SK-N-DZ (cell line): ENCODE data around the gene LYPD4.

Experiments
- DNase-seq: peaks from one replicate; pipeline ENCODE4 v3.0.0-alpha.2; 2015; ENCODE audit warnings: low spot score

LYPD4 gene

GRCh38 chr19:41853344-41853743 is 8.9 kb upstream of the LYPD4 start:
- no peak for DNase-seq

- DNase-seq = no peak
Measured at GRCh38 chr19:41851456-41851855, 7.0 kb upstream of the LYPD4 start.

DNA sequence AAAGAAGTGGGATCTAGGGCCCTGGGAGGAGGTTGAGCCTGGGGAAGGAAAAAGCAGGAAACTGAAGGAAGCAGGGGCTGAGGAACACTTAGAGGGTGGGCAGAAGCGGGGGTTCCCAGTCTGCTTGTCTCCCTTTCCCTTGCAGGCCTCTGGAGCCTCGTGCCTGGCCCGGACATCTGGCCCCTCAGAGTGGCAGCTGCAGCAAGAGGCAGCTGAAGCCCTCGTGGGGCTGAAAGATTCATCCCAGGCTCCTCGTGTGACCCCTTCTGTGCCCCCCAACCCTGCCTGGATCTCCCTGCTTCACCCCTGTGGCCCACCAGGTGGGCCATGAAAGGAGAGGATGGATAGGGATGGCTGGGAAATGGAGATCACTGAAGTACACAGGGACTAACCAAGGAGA is 5.9 kb upstream of the LYPD4 start:
- DNase-seq = no peak

DNA sequence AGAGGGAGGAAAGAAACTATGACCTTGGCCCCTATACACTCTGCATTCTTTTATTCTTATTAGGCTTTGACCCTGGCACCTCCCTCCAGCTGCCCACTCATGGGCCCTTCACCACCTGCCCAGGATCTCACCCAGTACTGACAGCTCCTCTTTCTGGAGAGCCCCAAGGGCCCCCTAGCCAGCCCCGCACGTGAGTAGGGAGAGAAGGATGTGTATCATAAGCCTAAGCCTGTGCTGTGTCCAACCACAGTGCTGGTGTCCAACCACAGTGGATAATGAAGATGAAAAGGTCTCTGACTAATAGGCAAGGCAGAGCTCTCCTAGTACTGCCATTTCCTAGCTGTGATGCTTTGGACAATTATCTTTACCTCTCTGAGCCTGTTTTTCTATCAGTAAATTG is 4.6 kb upstream of the LYPD4 start:
- no peak for DNase-seq

DNA sequence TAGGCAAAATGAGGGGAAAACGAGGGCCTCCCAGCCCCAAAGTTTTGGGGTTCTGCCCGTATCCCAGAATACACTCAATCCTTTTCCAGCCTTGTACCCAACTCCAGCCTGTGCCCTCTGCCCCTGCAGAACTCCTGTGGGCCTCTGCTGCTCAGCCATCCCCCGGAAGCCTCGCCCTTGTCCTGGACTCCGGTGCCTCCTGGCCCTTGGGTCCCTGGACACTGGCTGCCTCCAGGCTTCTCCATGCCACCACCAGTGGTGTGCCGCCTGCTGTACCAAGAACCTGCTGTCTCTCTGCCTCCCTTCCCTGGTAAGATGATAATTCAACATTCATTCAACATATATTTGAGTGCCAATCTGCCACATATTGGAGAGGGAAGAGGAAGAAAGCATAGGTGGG is 4.2 kb upstream of the LYPD4 start:
- no peak for DNase-seq

DNA sequence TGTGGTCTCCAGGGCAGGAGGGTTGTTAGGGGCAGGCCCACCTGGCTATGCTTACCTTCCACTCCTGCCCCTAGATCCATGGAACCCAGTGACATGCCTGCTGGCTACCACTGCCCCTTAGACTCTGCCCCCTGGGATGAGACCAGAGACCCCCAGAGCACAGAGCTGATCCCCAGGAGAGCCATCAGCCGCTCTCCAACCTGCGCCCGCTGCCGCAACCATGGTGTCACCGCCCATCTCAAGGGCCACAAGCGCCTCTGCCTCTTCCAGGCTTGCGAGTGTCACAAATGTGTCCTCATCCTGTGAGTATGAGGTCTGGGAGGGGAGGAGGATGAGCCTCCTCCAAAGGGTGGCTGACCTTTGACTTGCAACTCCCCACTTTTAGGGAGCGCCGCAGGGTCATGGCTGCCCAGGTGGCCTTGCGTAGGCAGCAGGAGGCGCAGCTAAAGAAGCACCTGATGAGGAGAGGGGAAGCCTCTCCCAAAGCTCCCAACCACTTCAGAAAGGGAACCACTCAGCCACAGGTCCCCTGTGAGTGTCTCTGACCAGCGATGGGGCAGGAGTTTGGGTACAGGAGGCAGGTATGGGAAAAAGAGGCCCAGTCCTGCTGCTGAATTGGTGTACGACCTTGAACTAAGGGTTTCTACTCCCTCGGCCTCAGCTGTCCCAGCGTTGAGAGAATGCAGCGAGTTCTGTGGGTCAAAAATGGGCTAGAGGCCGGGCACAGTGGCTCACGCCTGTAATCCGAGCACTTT is 3.0 kb upstream of the LYPD4 start:
- DNase-seq = no peak

- DNase-seq = no peak
Measured at GRCh38 chr19:41845051-41845590, 638 bp upstream of the LYPD4 start.

- no peak for DNase-seq
Measured at GRCh38 chr19:41845001-41845050, 343 bp upstream of the LYPD4 start, which contains the start of gene DMRTC2. Gene DMRTC2, plus strand, starts transcription at chr19:41845042. Its CDS starts 2,387 bp downstream, at chr19:41847429.

- no peak for DNase-seq
Measured at GRCh38 chr19:41843371-41843770, 1.1 kb downstream of the LYPD4 start.

GRCh38 chr19:41839211-41839610 is 5.3 kb downstream of the LYPD4 start:
- DNase-seq = no peak

GRCh38 chr19:41837981-41838708 is 6.3 kb downstream of the LYPD4 start:
- no peak for DNase-seq

DNA sequence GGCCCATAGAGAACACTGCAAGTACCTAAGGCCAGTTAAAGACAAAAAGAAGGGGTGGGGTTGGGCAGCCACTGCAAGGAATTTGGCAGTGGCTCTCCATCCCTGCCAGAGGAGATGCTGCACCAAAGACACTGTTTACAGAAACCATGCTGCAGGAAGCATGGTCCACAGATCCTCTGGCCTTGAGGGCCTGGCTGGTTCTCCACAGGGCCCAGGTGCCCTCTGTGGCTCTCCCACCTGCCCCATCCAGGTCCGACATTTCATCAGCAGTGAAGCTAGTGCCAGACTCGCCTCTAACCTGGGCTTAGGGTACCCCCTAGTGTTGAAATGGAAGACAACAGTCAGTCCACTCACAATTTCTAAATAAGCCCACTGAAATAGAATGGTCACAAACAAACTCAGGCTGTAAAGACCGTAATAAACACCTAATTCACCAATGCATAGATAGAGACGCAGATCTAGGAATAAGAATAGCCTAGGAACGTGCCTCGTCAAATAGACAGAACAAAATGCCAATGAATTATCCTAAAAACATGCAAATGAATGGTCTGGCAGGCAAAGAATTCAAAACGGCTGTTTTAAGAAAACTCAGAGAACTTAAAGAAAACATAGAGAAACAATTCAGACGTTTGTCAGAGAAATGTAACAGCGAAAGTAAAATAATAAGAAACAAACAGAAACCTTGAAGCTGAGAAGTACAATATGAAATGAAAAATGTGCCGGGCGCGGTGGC is 23.3 kb downstream of the LYPD4 start:
- no peak for DNase-seq

DNA sequence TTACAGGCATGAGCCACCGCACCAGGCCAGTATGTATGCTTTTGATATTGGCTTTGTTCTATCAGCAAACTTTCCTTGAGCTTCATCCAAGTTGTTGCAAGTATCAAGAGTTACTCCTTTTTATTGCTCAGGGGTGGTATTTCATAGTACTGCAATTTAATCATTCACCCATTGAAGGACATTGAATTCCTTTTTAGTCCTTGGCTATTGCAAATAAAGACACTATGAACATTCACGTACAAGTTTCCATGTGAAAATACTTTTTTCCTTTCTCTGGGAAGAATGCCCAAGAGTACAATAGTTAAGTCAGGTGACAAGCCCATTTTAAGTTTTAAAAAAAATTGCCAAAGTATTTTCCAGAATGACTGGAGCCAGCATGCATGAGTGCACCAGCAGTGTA is 27.7 kb downstream of the LYPD4 start:
- no peak for DNase-seq

DNA sequence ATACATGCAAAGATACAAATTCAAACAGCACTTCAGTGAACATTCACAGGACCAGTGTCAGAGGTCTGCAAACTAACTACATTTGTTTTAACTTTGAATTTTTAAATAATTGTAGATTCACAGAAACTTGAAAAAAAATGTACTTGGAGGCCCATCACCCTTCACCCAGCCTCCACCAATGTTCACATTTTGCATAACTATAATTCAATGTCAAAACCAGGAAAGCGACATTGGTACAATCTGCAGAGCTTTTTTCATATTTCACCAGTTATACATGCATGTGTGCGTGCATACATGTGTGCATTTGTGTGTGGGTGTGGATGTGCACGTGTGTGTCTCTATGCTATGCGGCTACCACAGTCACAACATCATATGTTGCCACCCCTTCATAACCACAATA is 29.2 kb downstream of the LYPD4 start:
- DNase-seq = no peak

- DNase-seq = no peak
Measured at GRCh38 chr19:41813911-41814310, 30.6 kb downstream of the LYPD4 start.

- DNase-seq = no peak
Measured at GRCh38 chr19:41811981-41812380, 32.5 kb downstream of the LYPD4 start.

DNA sequence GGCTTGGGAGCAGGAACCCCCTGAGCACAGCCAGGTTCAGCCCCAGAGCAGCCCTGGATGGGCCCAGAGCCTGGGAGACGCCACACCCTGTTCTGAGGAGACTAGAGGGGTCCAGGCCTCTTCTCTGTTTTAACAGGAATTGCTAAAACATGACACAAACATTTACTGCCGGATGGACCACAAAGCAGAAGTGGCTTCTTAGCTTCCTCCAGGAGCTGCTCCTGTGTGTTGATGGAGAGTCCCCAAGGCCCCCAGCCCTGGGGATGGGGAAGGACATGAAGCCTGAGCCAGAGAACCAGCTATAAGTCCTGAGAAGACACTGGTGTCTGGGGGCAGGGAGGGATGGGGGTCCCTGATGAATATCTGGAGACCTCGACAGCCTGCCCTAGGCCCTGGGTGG is 33.4 kb downstream of the LYPD4 start:
- no peak for DNase-seq

GRCh38 chr19:41810301-41810700 is 34.2 kb downstream of the LYPD4 start:
- no peak for DNase-seq

DNA sequence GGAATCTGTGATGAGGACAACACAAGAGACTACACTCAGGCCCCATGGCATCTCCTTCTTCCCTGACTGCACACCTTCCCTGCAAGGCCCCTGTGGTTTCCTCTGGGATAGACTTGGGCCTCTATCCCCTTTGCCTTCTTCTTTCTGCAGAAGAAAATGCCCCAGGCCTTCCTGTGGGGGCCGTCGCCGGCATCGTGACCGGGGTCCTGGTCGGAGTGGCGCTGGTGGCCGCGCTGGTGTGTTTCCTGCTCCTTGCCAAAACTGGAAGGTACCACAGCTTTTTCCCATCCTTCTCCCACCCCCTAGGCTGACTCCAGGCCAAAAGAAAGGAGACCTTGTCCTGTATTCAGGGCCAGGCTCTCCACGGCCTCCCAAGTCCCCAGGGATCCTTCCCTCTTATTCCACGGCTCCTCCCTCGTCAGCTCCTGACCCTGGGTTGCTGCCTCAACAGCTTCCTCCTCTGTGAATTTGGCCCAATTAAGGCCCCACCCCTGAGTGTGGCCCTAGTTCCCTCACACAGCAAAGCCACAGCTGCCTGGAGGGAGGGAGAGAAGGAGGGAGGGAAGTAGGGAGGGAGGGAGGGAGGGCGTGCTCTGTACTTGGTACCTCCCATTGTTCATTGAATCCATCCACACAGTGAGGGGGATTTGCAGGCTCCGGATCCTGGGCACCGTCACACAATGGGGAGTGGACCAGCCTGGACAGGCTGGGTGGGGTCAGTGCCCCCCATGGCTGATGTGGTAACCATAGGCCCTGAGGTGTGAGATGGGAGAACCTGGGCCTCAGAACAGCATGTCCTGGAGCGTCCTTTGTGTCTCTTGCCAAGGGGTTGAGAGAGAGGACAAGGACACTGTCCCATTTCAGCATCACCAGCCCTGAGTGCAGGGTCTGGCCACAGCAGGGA is 35.6 kb downstream of the LYPD4 start:
- no peak for DNase-seq

GRCh38 chr19:41807176-41807575 is 37.3 kb downstream of the LYPD4 start:
- DNase-seq = no peak

DNA sequence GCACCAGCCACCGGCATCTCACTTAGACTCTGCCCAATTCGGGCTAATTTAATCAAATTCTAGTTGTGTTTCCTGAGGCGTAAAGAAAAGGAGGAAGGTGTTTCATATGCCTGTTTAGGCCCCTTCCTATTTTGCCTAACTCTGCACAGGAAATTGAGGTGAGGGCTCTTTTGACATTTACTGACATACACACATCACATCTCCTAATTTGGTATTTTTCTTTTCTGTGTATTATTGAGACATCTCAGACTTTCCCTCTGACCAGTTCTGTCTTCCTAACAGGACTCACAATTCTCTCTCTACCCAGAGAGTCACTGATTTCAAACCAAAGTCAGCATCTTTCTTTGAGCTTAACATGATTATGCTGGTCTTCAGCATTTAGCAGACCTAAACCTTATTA is 40.1 kb downstream of the LYPD4 start:
- no peak for DNase-seq

- no peak for DNase-seq
Measured at GRCh38 chr19:41802770-41803169, 41.7 kb downstream of the LYPD4 start.
